Measurements from ENCODE around the gene AK9.

AK9 gene

DNA sequence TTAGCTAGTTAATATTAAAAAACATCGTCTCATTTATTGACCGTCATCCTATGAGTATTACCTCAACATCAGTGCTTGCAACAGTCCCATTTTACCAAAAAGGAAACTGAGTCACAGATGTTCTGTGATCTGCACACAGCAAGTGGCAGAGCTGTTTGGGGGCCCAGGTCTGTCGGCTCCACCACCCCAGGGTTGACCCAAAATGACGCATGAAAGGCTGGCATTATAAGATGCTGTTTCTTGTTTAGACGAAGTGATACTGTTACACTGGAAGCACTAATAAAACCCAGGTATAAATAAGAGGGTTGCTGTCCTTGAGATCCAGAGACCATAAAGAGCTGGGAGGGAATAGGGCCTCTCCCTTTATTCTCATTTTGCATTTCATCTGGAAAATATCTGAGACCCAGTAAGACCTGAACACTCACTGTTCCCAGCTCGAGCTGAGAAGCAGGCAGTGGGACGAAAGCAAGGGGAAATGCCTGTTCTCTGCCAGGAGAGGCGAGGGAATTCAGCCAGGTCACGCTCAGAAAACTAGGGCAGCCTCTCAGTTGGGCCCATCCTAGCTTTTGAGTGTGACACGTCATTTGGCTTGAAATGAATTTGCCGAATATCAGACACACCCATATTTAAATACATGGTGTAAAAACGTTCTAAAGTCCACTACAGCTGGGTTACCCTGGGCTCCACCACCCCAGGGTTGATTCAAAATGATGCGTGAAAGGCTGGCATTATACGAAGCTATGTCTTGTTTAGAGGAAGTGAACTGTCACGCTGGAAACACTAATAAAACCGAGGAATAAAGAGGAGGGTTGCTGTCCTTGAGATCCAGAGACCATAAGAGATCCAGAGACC, 234.1 kb downstream of the AK9 start:
- peak; percentile 61 for DNase-seq (ENCODE audit: low spot score)

DNA sequence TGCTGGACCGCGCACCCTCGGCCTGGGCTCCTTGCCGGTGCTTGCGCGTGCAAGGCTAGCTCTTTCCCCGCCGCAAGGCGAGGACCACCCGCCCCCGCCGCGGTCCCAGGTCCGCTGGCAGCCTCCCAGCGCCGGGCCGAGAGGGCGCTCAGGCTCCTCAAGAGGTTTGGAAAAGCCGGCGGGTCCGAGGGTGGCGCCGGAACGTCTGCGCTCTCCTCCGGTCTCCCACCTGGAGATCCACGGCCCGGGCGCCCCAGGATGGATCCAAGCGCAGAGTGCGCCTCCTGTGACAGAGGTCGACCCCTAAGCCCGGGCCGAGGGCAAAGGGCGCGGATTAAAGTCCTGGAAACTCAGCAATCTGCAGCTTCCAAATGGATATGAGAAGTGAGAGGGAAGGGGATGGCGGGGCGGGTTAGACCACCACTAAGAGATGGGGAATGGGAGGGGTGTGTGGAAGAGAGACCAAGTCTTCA, 234.9 kb downstream of the AK9 start:
- no peak for DNase-seq (ENCODE audit: low spot score)

DNA sequence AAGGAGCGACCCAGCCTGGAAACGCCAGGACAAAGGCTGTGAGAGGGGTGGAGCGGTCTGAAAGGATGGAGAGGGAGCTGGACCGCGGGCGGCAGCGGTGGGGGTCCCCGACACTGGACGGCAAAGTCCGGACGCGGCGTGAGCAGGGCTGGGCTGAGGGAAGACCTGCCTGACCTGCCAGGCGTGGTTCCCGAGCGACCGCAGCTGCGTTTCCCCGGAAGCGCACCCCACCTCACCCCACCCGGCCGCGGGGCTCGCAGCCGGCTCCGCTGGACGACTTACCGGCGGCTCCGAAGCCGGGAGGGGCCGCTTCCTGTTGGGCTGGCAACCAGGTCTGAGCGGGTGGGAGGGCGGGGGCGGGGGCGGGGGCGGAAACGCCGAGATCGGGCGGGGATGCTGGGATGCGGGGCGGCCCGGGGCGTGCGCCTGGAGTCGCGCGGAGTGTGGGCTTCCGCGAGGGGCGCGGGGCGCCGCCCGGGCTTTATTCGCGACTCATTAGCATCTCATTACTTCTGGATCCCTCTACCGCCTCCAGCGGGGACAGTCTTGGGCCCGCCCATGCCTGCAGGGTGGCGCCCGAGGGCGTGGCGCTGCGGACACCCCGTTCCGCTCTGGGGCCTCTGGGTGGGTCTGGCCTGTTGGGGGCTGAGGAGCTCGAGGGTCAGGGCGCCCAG, 235.4 kb downstream of the AK9 start, which contains the start of gene MICAL1:
Gene MICAL1 (minus strand): TSS at position 336 of the 674 bp plus-strand sequence. CDS start 1,576 bp downstream, outside the sequence.
- DNase-seq (ENCODE audit: low spot score) = peak; percentile 40

- DNase-seq (ENCODE audit: low spot score) = peak; percentile 81
These were observed 236.2 kb downstream of the AK9 start for GRCh38 chr6:109454496-109455436.

DNA sequence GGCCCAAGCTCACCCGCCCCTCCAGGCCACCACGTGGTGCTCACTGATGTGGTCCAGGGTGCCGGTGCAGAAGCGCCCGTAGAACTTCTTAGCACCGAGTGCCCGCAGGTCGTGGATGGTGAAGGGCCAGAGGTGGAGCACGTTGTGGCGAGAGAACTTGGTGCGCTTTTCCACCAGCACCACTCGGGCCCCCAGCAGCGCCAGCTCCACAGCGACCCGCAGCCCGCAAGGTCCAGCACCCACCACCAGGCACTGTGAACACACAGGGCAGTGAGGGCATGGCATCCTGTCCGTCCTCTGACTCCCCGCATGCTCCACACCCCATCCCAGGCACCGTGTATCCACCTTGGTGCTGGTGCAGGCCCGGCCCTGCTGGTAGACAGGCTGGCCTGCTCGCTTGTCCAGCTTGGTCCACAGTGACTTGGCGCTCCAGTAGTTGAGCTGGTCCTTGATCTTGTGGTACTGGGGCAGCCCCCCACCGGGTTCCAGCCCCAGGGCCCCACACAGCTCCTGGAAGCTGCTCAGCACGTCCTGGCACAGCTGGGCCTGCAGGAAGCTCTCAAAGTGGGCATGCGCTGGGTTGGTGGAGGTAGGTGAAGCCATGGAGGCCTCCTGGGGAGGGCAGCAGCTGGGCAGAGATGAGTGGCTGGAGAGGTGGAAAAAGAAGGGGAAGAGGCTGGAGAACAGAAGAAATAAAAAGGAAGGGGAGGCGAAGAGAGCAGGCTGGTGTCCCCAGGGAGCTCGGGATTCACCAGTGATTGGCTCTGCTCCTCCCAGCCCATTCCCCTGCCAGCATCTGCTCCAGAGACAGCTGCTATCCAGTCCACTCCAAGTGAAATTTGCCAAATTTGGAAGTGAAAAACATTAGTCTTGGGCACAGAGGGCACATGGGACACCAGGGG, 237.2 kb downstream of the AK9 start:
- peak; percentile 32 for DNase-seq (ENCODE audit: low spot score)

GRCh38 chr6:109453156-109453555, 237.8 kb downstream of the AK9 start:
- no peak for DNase-seq (ENCODE audit: low spot score)

GRCh38 chr6:109452181-109452580, 238.8 kb downstream of the AK9 start:
- no peak for DNase-seq (ENCODE audit: low spot score)

DNA sequence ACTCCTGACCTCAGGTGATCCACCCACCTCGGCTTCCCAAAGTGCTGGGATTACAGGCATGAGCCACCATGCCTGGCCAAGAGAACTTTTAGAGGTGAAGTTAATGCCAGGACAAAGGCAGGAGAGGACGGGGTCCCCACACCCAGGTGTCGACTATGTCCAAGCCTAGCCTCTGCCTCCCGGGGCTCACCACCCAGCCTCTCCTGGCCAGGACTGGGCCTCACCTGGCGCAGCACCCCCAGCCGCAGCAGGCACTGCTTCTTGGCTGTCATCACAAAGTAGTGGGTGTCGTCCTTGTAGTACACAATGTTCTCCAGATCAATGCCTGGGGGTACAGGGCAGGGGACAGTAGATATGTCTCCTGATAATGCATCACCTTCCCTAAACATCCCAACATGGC, 239.6 kb downstream of the AK9 start:
- no peak for DNase-seq (ENCODE audit: low spot score)

- DNase-seq (ENCODE audit: low spot score) = no peak
These were observed 240.2 kb downstream of the AK9 start for GRCh38 chr6:109450801-109451200.

GRCh38 chr6:109449795-109450673, 241.0 kb downstream of the AK9 start:
- no peak for DNase-seq (ENCODE audit: low spot score)

DNA sequence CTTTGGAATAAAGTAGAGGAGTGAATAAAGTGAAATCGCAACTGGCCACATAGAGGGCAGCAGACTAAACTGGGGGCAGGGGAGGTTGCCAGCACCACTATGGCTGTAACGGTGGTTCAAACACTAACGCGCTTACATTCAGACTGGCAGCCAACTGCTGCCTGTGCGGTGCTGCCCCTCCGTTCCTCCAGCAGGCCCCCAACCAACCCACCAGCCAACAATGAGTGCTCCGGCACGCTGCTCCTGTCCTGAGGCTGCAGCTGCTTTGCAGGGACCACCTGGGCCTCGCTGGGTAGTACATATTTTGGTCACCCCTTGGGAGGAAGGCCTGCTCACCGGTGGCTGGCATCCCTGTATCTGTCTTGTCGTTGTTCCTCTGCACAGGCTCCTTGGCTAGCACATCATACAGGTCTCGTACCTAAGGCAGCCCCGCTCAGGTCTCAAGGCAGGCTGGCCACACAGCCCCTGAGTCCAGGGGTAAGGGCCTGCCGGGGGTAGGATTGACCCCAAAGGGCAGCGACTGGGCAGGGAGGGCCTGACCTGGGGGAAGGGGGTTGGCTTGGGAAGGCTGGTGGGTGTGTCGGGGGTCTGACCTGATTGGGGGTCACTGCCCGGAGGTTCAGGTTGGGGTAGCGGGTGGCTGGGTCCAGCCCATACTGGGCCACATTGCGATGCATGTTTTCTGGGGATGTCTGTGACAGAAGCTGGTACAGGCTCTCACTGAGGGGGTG, 241.8 kb downstream of the AK9 start:
- no peak for DNase-seq (ENCODE audit: low spot score)

DNA sequence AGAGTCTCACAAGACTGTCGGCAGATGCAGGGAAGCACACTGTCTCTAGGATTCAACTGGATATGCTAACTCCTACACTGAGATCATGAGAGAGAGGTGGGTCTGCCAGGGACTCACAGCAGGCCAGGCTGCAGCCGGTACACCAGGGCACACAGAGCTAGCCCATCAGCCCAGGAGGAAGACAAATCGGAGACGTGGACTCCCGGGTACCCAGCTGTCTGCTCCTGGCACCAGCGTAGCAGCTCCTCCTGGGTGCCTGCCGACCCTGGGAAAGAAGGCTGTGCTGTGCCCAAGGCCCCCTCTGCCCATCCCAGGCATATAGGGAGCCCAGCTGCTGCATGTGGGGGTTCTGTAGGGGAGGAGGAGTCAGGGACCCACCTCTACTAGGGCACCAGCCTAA, 242.4 kb downstream of the AK9 start:
- DNase-seq (ENCODE audit: low spot score) = no peak

DNA sequence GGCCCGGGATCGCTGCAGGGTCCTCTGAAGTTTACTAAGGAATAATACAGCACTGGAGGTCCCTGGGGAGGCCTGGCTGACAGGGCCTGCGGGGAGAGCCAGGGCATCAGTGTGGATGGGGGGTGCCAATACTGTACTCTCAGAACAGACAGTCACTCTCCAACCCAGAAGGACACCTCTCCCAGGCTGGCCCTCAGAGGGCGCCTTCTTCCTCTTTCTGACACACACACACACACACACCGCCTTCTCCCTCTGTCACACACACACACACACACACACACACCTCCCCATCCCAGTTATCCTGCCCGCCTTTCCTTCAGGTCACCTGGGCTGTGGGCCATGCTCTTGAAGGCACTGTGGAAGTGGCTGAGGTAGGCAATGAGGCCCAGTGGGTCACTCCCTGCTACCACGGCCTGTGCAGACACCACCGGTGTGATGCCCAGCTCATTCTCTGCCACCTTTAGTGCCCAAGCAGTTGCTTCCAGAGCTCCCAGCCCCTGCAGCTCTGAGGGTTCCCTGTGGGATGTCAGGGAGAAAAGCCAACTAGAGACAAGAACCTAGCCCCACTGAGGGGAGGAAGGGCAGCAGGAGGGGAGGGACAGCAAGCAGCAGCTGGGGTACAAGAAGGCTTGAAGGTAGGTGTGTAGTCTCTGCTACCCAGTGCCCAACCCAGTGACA, 243.0 kb downstream of the AK9 start:
- no peak for DNase-seq (ENCODE audit: low spot score)

DNA sequence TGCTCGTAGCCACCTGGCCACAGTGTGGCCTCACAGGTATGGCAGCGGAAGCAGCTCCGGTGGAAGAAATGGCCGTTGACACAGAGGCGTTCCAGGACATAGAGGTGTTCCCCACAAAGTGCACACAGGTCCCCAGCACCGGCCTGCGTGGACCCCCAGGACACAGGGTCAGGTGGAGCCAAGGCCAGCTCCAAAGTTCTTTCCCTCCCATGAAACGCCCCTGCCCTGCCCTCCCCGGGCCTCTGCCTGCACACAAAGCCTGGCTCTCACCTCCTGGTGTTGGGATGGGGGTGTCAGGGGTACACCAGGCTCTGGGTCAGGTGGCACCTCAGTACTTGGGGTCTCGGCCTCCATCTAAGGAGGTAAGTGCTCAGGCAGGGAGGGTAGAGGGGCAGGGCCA, 243.9 kb downstream of the AK9 start:
- DNase-seq (ENCODE audit: low spot score) = no peak

DNA sequence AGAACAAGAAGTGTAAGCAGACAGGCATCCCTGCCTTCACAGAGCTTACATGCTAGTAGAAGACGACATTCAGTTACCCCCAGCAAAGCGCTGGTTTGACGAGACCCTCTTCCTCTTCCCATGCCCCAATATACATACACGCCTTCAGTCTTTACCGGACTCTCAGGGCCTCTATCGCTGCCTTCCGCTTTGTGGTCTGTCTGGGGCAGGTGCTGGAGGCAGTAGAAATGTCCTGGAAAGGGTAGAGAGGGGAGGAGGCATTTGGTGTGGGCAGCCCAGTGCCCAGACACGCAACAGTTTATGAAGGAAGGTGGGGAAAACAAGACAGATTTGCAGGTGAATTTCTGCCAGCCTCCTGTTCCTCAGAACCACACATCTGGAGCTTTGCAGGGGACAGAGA, 244.5 kb downstream of the AK9 start:
- no peak for DNase-seq (ENCODE audit: low spot score)

GRCh38 chr6:109446072-109446471, 244.9 kb downstream of the AK9 start:
- DNase-seq (ENCODE audit: low spot score) = no peak

- DNase-seq (ENCODE audit: low spot score) = no peak
These were observed 245.6 kb downstream of the AK9 start for GRCh38 chr6:109445382-109445781.

GRCh38 chr6:109443425-109443950, 247.5 kb downstream of the AK9 start:
- no peak for DNase-seq (ENCODE audit: low spot score)
